GM12892 (cell line): ENCODE data around the gene BOLL.
"Not testable (repeated sequence)": the region's sequence is repeated elsewhere in the genome, so short reads cannot be mapped to it uniquely, and the experiment has no call there.

Experiments
- DNase-seq: peaks from one replicate; pipeline ENCODE4 v3.0.0; 2011; ENCODE audit not compliant: insufficient read length
- FAIRE-seq: peaks from 2 replicates; lab custom pipeline; 2011; peaks lifted over from hg19 to GRCh38; lab: Jason Lieb, UNC
- POLR2A ChIP-seq: IDR thresholded peaks from 2 replicates; pipeline ENCODE4 v1.6.1; 2011; ENCODE audit warnings: low read depth, low read length, control low read depth
- POLR2AphosphoS5 ChIP-seq: IDR thresholded peaks from 2 replicates; pipeline ENCODE4 v1.6.1; 2011; ENCODE audit warnings: low read depth, low read length, control low read depth
- TAF1 ChIP-seq: IDR thresholded peaks from 2 replicates; pipeline ENCODE4 v1.6.1; 2011; ENCODE audit warnings: low read depth, mild to moderate bottlenecking, control low read depth, low read length, borderline replicate concordance

BOLL gene

GRCh38 chr2:197700960-197701359 lies 84.2 kb downstream of the BOLL start:
- TF ChIP-seq POLR2AphosphoS5: no peak
- no peak for TF ChIP-seq POLR2A
- no peak for TF ChIP-seq TAF1
- FAIRE-seq: no peak
- no peak for DNase-seq

- DNase-seq, FAIRE-seq: not testable (repeated sequence)
Measured at GRCh38 chr2:197699724-197700123, 85.4 kb downstream of the BOLL start.

GRCh38 chr2:197696571-197696970 lies 88.5 kb downstream of the BOLL start:
- not testable (repeated sequence) for FAIRE-seq, DNase-seq

- not testable (repeated sequence) for DNase-seq, FAIRE-seq
Measured at GRCh38 chr2:197695971-197696370, 89.1 kb downstream of the BOLL start.

GRCh38 chr2:197695206-197695605 lies 89.9 kb downstream of the BOLL start:
- not testable (repeated sequence) for DNase-seq, FAIRE-seq

- no peak for TF ChIP-seq POLR2AphosphoS5
- DNase-seq (no peak), FAIRE-seq (no peak)
Measured at GRCh38 chr2:197677483-197677882, 107.6 kb downstream of the BOLL start.

GRCh38 chr2:197677056-197677455 lies 108.1 kb downstream of the BOLL start:
- TF ChIP-seq POLR2AphosphoS5 (no peak), POLR2A (no peak), TAF1 (no peak)
- DNase-seq (no peak), FAIRE-seq (peak; percentile 85)
